GM12878 (cell line): ENCODE data around the gene NFS1. TPM values are rescaled to one million over a fixed set of nuclear protein-coding genes. Genes with fewer than 3 reads are reported as not detected.

ENCODE experiments used
- ATF3 ChIP-seq: IDR thresholded peaks from 2 replicates; pipeline ENCODE4 v1.6.1; 2011; ENCODE audit warnings: low read depth, mild to moderate bottlenecking, low read length, moderate library complexity, borderline replicate concordance; ENCODE audit errors: extremely low read depth
- CEBPB ChIP-seq, 2 experiments: fragments of 150-350 bp in 1 of 2; IDR thresholded peaks; 2 replicates each; pipeline ENCODE4 v1.6.1; 2012 to 2014; ENCODE audit warnings: low read depth in 2 of 2, low read length in 2 of 2, borderline replicate concordance in 1 of 2, inconsistent platforms in 1 of 2
- HDGF ChIP-seq: fragments of 450-650 bp; IDR thresholded peaks from 2 replicates; pipeline ENCODE4 v1.6.1; 2016; ENCODE audit warnings: antibody characterized with exemption
- MTA2 ChIP-seq: fragments of 450-650 bp; IDR thresholded peaks from 2 replicates; pipeline ENCODE4 v1.6.1; 2016; ENCODE audit warnings: low read depth, mild to moderate bottlenecking, moderate library complexity
- NFYA ChIP-seq: IDR thresholded peaks from 2 replicates; pipeline ENCODE4 v1.6.1; 2011; ENCODE audit warnings: low read depth, mild to moderate bottlenecking, low read length, improper control_type of control experiment, borderline replicate concordance
- NFYB ChIP-seq: IDR thresholded peaks from 2 replicates; pipeline ENCODE4 v1.6.1; 2011; ENCODE audit warnings: low read depth, mild to moderate bottlenecking, low read length, improper control_type of control experiment, moderate library complexity; ENCODE audit not compliant: insufficient read depth
- SREBF1 ChIP-seq: IDR thresholded peaks from 2 replicates; pipeline ENCODE4 v1.6.1; 2012; ENCODE audit warnings: mild to moderate bottlenecking, low read length
- ZBTB4 ChIP-seq: fragments of 450-650 bp; formaldehyde crosslinking; IDR thresholded peaks from 2 replicates; pipeline ENCODE4 v1.4.0; 2022; ENCODE audit warnings: mild to moderate bottlenecking, moderate library complexity
- ZNF207 ChIP-seq: fragments of 450-650 bp; IDR thresholded peaks from 2 replicates; pipeline ENCODE4 v1.6.1; 2014; ENCODE audit warnings: antibody characterized with exemption, mild to moderate bottlenecking, borderline replicate concordance
- polyA plus RNA-seq, 11 experiments: library from polyadenylated mRNA; depleted of rRNA in 4 of 11; unstranded in 6 of 11; stranded (reverse) in 5 of 11; fragments of >200 nt; fragmentation: Nextera tagmentation in 4 of 11; fragmentation: Illumina TruSeq in 1 of 11; extraction: Ambion mirVana in 4 of 11; extraction: Trizol in 1 of 11; gene quantifications; 1 replicate in 1 of 11; 2 replicates in 10 of 11; pipeline versions ENCODE4 v1.2.1 to v1.2.3, GENCODE V29; 2011 to 2016; ENCODE audit warnings: inconsistent platforms in 2 of 11, missing spikeins in 2 of 11, low read depth in 1 of 11
- total RNA-seq, 4 experiments: library from RNA; depleted of rRNA in 3 of 4; stranded (reverse); fragments of >200 nt in 3 of 4; fragmentation: Illumina TruSeq in 1 of 4; extraction: Trizol in 1 of 4; gene quantifications; 2 replicates each; pipeline versions ENCODE4 v1.2.1 to v1.2.3, GENCODE V29; 2013 to 2021

The NFS1 gene
- total and polyA plus RNA-seq, 10 of the 15 experiments (the other 5 are each of a cell fraction or from before 2014, with no cell fraction given), result 9.2 to 74.1 (median 38.6) TPM

DNA sequence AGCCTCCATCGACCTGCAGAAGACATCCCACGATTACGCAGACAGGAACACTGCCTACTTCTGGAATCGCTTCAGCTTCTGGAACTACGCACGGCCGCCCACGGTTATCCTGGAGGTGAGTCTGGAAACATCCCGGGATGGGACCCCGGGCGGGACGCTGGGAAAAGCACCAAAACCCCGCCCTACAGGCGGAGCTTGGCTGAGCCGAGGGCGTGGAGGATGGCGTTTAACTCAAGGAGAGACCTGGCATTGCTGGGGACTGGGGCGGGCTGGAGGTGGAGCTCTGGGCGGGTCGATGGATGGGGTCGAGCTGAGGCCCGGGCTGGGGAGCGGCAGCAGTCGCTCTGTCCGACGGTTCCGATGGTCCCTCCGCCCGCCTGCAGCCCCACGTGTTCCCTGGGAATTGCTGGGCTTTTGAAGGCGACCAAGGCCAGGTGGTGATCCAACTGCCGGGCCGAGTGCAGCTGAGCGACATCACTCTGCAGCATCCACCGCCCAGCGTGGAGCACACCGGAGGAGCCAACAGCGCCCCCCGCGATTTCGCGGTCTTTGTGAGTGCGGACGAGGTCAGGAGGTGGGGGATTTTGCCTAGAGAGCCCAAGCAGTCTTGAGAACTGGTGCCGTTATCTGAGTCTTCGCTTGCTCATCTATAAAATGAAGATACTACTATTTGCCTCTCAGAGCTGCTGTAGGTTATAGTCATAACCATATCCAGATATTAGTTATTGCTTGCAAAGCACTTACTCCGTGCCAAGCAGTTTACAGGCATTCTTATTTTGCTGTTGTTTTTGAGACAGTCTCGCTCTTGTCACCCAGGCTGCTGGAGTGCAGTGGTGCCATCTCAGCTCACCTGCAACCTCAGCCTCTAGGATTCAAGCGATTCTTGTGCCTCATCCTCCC is 79.7 kb downstream of the NFS1 start (continued):
- TF ChIP-seq ZBTB4 (no peak), ATF3 (no peak), CEBPB (IDR thresholded peaks at IDR 0.05; ENCODE audit: borderline replicate concordance in 1 of 2, low read depth in 2 of 2, low read length in 2 of 2) (no peak), ZNF207 (no peak), HDGF (no peak), MTA2 (no peak), SREBF1 (no peak), NFYA (no peak), NFYB (no peak)
